NCI-H82 treated with DMSO at 0.1 percent for 48 hours (cell line): ENCODE measurements around the gene TIMM22.
A peak's percentile ranks its signal among the peaks of the same experiment; 100 is the strongest.
"Not testable (repeated sequence)": the region's sequence is repeated elsewhere in the genome, so short reads cannot be mapped to it uniquely, and the experiment has no call there.

Source experiments
- DNase-seq: peaks from one replicate; lab custom pipeline; 2025; ENCODE audit not compliant: unreplicated experiment; lab: John Stamatoyannopoulos, UW

The TIMM22 gene

GRCh38 chr17:1037238-1037879 is 40.4 kb downstream of the TIMM22 start:
- DNase-seq, result no peak

GRCh38 chr17:1038459-1039122 is 41.7 kb downstream of the TIMM22 start:
- no peak for DNase-seq

GRCh38 chr17:1039123-1039507 is 42.2 kb downstream of the TIMM22 start:
- DNase-seq, result no peak

GRCh38 chr17:1039511-1040215 is 42.7 kb downstream of the TIMM22 start:
- DNase-seq, result no peak

DNA sequence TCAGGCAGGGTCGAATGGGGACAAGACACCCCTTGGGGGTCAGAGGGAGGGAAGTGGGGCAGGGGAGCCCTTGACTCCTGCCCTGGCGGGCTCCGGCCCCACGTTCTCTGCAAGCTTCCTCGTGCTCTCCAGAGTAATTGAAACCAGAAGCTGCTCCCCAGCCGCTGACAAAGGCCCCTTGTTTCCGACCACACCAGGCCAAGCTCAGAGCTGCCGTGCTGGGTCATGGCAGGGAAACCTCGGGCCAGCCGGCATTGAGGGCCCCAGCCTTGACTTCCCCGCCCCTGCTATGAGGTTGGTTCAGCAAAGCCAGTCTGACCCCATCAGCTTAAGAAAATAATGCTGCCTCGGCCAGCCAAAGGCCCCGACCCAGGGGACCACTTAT is 43.3 kb downstream of the TIMM22 start:
- no peak for DNase-seq

- DNase-seq, result no peak
These were observed 44.8 kb downstream of the TIMM22 start for GRCh38 chr17:1041746-1042145.

DNA sequence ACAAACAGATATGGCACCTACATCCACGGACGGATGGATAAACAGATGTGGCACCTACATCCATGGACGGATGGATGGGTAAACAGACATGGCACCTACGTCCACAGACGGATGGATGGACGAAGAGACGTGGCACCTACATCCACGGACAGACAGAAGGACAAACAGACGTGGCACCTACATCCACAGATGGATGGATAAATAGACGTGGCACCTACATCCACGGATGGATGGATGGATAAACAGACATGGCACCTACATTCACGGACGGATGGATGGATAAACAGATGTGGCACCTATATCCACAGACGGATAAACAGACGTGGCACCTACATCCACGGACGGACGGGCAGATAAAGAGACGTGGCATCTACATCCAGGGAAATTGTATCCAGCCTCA is 45.6 kb downstream of the TIMM22 start:
- no peak for DNase-seq

DNA sequence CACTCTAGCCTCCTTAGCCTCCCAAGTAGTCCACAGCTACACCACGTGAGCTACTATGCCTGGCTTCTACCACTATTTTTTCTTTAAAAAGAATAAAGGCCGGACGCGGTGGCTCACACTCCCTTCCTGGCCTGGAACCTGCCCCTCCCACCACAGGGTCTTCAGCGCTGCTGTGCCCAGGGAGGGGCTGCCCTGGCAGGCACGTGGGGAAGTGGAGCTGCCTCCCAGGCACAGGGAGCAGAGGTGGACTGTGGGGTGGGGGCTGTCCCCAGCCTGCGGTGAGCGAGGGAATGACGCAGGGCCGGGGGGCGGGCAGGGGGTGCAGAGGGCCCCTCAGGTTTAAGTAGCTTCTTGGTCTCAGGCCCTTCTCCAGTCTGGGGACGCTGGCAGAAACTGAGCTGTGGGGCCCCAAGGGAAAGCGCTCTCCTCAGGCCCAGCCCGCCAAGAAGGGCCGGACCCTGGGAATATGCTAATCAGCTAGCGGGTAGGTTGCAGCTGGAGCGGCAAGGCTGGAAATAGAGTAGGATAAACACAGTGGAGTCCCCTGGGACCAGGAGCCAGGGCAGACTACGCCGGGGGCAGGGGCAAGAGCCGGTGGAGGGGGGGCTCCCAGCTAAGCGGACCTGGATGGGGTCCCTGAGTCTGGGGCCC is 46.8 kb downstream of the TIMM22 start:
- peak; percentile 81 for DNase-seq

GRCh38 chr17:1044387-1045009 is 47.6 kb downstream of the TIMM22 start:
- not testable (repeated sequence) for DNase-seq

DNA sequence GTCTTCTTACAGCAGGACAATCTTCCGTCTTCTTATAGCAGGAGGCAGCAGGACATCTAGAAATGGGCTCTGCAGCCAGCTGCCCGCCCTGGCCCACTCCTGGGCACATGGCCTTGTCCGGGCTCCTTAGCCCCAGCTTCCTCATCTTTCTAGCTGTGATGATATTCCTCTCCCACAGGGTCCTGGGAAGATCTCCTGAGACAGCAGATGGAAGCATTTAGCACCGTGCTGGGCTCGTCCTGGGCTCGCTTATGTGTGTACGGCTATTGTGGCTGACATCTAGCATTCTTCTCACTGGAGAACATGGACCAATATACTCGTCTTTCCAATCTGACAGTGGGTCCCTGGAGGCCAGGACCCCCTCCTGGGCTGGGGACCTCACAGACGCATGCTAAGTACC is 48.5 kb downstream of the TIMM22 start:
- no peak for DNase-seq

DNA sequence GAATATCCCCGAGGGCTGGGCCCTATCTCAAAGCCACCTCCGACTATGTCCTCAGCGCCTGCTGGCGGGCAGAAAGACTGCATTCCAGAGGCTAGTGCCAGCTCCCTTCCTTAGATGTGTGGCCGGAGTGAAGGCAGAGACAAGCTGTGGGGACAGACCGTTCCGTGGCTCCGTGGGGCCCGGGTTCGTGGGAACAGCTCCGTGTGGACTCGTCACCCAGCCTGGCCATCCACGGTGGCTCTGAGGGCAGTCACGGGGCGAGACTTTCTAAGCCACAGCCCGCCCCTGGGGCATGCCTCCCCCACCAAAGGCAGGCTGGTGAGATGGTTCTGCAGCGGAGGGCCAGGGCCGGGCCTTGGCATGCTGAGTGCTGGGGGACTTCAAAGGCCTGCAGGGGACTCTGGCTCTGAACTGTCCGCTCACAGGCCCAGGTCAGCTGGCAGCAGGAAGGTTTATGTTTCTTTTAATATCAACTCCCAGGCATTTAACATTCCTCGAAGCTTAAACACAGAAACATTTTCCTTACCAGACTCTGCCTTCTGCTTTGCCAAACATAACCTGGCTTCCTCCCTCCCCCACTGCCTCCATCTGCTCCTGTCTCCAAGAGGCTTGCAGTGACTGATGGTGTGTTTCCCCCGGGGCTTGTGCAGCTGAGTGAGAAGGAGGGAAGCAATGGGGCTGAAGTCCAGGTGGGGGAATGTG is 50.4 kb downstream of the TIMM22 start:
- no peak for DNase-seq

DNA sequence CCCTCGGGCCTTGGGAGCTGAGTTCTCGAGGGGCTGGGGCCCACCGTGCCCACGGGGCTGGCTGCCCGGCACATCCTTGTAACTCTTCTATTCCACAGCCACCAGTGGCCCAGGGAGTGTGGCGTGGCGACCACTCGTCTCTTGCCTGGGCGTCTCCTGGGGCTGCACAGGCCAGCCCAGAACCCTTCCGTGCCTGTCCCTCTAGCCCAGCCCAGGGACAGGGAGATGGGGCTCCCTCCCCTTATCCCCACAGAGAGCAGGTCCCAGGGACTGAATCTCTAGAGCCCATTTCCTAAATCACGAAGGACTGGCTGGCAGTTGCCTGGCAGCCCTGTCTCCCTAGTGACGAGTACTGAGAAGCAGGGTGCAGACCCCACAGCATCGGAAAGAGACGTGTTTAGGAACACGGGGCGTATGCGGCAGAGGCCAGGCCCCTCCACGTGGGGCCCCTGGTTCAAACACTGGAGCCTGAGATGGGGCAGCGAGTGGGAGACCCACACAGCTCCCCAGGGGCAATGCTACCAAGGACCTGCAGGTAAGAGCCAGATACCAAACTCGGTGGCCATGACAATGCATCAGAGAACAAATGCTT is 51.0 kb downstream of the TIMM22 start:
- no peak for DNase-seq

DNA sequence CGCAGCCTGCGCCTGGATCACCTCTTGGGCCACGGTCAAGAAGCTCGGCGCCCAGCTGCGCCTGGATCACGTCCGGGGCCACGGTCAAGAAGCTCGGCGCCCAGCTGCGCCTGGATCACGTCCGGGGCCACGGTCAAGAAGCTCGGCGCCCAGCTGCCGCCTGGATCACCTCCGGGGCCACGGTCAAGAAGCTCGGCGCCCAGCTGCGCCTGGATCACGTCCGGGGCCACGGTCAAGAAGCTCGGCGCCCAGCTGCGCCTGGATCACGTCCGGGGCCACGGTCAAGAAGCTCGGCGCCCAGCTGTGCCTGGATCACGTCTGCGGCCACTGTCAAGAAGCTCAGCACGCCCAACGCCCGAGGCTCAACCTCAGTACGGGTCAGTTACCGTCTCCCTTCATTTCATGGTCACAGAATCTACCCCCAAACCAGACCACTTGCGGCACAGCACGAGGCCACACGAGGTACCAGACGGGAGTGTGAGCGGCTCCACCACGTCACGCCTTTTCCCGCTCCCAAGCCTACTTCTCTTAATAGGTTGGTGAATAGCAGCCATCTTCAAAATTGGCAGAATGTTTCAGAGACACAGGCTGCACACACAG is 51.7 kb downstream of the TIMM22 start:
- not testable (repeated sequence) for DNase-seq

GRCh38 chr17:1049446-1050225 is 52.7 kb downstream of the TIMM22 start:
- DNase-seq, result no peak

DNA sequence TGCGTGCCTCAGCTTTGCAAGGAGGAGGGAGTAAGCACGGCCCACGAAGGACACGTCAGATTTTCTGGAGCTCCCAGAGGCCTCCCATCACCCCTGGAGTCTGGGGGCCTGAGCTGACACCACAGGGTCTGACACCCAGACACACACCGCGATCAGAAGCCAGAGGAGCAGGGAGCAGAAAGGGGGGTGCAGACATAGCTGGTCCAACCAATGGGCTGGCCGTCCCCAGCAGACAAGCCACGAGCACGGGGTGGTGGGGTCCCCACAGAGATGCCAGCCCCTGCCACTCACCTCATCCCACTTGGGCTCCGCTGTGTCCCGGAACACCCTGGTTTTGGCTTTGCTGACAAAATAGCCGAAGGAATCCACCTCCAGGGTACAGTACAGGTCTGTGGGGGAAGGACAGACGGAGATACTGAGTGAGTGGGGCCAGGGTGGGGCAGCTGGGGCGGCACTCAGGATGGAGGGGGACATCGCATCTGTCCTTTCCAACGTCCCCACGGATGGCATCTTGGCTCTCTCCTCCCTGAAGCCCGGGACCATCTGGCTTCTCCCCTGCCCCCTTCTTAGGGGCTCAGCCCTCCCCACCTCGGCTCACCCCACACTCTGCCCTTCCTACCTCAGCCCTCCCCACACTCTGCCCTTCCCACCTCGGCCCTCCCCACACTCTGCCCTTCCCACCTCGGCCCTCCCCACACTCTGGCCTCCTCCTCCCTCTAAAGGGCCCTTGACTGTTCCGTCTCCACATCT is 53.5 kb downstream of the TIMM22 start:
- no peak for DNase-seq

DNA sequence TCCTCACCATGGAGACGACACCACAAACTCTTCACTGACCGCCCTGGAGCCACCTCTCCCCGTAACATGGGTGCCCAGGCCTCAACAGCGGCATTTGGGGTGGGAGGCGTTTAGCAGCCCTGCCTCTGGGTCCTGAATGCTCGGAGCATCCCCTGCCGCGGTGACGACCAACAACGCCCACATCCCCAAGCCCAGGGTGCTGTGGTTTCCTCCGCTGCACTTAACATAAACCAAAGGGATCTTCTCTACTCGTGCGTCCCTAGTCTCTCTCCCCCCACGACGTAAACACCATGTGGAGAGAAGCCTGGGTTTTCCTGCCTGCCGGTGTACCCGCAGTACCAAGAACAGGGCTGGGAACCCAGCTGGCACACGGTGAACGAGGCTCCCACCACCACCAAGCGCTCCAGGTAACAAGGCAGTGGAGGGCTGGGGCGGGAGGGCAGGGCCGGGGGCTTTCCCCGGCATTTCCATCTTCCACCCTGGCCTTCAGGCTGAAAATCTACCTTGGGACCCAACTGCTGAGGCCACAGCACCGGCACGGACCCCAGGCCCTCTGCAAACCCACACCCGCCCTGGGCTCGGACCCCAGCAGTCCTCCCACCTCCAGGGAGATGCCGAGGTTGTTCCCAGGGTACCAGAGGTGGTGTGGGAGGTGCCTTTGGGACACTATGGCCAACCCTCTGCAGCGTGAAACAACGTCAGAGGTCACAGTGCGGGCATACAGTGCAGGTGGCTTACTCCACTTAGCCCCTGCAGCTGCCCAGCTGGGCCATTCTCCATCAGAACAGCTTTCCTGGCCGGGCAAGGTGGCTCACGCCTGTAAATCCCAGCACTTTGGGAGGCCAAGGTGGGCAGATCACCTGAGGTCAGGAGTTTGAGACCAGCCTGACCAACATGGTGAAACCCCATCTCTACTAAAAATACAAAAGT is 54.3 kb downstream of the TIMM22 start:
- DNase-seq, result no peak
